H1 (cell line): ENCODE results near the gene DGKD. TPM values are rescaled to one million over a fixed set of nuclear protein-coding genes. Genes with fewer than 3 reads are reported as not detected.

Experiments used
- CTCF ChIA-PET: fragments of 300-600 bp; sonication (Branson Sonifier 250); formaldehyde crosslinking; loops from one replicate; lab custom pipeline; 2021; ENCODE audit not compliant: partially characterized antibody; lab: Charles Lee
- POLR2A ChIA-PET: fragments of 300-600 bp; sonication (Branson Sonifier 250); formaldehyde crosslinking; loops from one replicate; lab custom pipeline; 2021; ENCODE audit warnings: inconsistent platforms; ENCODE audit not compliant: partially characterized antibody; lab: Charles Lee
- DNase-seq, 2 experiments: peaks; one replicate each; pipeline versions ENCODE4 v3.0.0 to v3.0.0-alpha.2; 2010 to 2022; ENCODE audit warnings: low spot score in 2 of 2, low read depth in 1 of 2, mixed read lengths in 1 of 2
- FAIRE-seq: peaks from 2 replicates; lab custom pipeline; 2011; peaks lifted over from hg19 to GRCh38; lab: Jason Lieb, UNC
- H2AFZ ChIP-seq: 2 replicates; pipeline ENCODE4 v1.8.1; 2012; ENCODE audit warnings: low read length, inconsistent platforms
- H2AK5ac ChIP-seq: 2 replicates; pipeline ENCODE4 v1.6.1; 2013; ENCODE audit warnings: low read depth, low read length
- H2BK120ac ChIP-seq: replicated peaks from 2 replicates; pipeline ENCODE3; 2013; ENCODE audit warnings: low read depth, low read length, inconsistent platforms
- H2BK12ac ChIP-seq: 2 replicates; pipeline ENCODE4 v1.6.1; 2013; ENCODE audit warnings: low read depth, low read length
- H2BK15ac ChIP-seq: 2 replicates; pipeline ENCODE4 v1.6.1; 2013; ENCODE audit warnings: low read length
- H2BK20ac ChIP-seq: 2 replicates; pipeline ENCODE4 v1.6.1; 2013; ENCODE audit warnings: low read length
- H2BK5ac ChIP-seq: 2 replicates; pipeline ENCODE4 v1.6.1; 2013; ENCODE audit warnings: low read depth, low read length
- H3K14ac ChIP-seq: 2 replicates; pipeline ENCODE4 v1.6.1; 2013; ENCODE audit warnings: inconsistent platforms; ENCODE audit not compliant: insufficient read length
- H3K18ac ChIP-seq: 2 replicates; pipeline ENCODE4 v1.6.1; 2013; ENCODE audit warnings: low read length; ENCODE audit errors: extremely low read depth
- H3K23ac ChIP-seq: 2 replicates; pipeline ENCODE4 v1.6.1; 2013; ENCODE audit warnings: inconsistent platforms; ENCODE audit not compliant: insufficient read length
- H3K23me2 ChIP-seq: 2 replicates; pipeline ENCODE4 v1.6.1; 2013; ENCODE audit warnings: low read depth, low read length
- H3K27ac ChIP-seq: 2 replicates; pipeline ENCODE4 v1.6.1; 2011; ENCODE audit warnings: low read depth, low read length, inconsistent platforms
- H3K27me3 ChIP-seq, 4 experiments: replicated peaks in 1 of 4; 1 replicate in 1 of 4; 2 replicates in 3 of 4; pipeline versions ENCODE4 v1.6.1 to v1.8.1; 2011 to 2013; ENCODE audit warnings: low read length in 3 of 4, mild to moderate bottlenecking in 3 of 4, inconsistent platforms in 2 of 4, mixed read lengths in 2 of 4, moderate library complexity in 1 of 4; ENCODE audit not compliant: control insufficient read depth in 3 of 4, insufficient read depth in 3 of 4; ENCODE audit errors: extremely low read depth in 1 of 4
- H3K36me3 ChIP-seq, 4 experiments: 2 replicates each; pipeline versions ENCODE4 v1.6.1 to v1.8.1; 2011 to 2013; ENCODE audit warnings: mild to moderate bottlenecking in 4 of 4, low read length in 3 of 4, moderate library complexity in 2 of 4, control low read depth in 1 of 4, inconsistent platforms in 1 of 4; ENCODE audit not compliant: insufficient read depth in 4 of 4, control insufficient read depth in 2 of 4
- H3K4ac ChIP-seq: replicated peaks from 2 replicates; pipeline ENCODE3; 2013; ENCODE audit warnings: low read length, low read depth, mixed read lengths, inconsistent platforms; ENCODE audit not compliant: insufficient read length
- H3K4me1 ChIP-seq, 4 experiments: replicated peaks in 1 of 4; 1 replicate in 1 of 4; 2 replicates in 3 of 4; pipeline versions ENCODE4 v1.6.1 to v1.8.1; 2011 to 2013; ENCODE audit warnings: low read length in 3 of 4, inconsistent platforms in 2 of 4, mixed read lengths in 1 of 4; ENCODE audit not compliant: insufficient read depth in 4 of 4, control insufficient read depth in 3 of 4
- H3K4me2 ChIP-seq, 2 experiments: 2 replicates each; pipeline versions ENCODE4 v1.6.1 to v1.8.1; 2011 to 2013; ENCODE audit warnings: low read depth in 2 of 2, low read length in 2 of 2, control low read depth in 1 of 2, inconsistent platforms in 1 of 2, mild to moderate bottlenecking in 1 of 2; ENCODE audit not compliant: insufficient read depth in 1 of 2
- H3K4me3 ChIP-seq, 4 experiments: fragments of 200-600, 300-600 bp in 1 of 4; sonication (generic), shearing (Covaris generic), sonication (Bioruptor Twin) in 1 of 4; 2 replicates each; pipeline versions ENCODE4 v1.5.1 to v1.8.1; 2011 to 2016; ENCODE audit warnings: low read length in 4 of 4, low read depth in 3 of 4, control low read depth in 2 of 4, inconsistent platforms in 2 of 4, mild to moderate bottlenecking in 2 of 4, mixed read lengths in 1 of 4, moderate library complexity in 1 of 4; ENCODE audit not compliant: insufficient read depth in 2 of 4; ENCODE audit errors: extremely low read depth in 1 of 4
- H3K56ac ChIP-seq: replicated peaks from 2 replicates; pipeline ENCODE3; 2013; ENCODE audit warnings: low read depth, mild to moderate bottlenecking, mixed read lengths, low read length, inconsistent platforms; ENCODE audit not compliant: insufficient read length
- H3K79me1 ChIP-seq: 2 replicates; pipeline ENCODE4 v1.6.1; 2013; ENCODE audit warnings: low read depth, low read length, control low read depth
- H3K79me2 ChIP-seq, 2 experiments: 2 replicates each; pipeline versions ENCODE4 v1.6.1 to v1.8.1; 2012 to 2013; ENCODE audit warnings: low read length in 2 of 2, mild to moderate bottlenecking in 2 of 2, inconsistent platforms in 1 of 2; ENCODE audit not compliant: insufficient read depth in 2 of 2, control insufficient read depth in 1 of 2
- H3K9ac ChIP-seq, 4 experiments: replicated peaks in 1 of 4; 1 replicate in 1 of 4; 2 replicates in 3 of 4; pipeline versions ENCODE4 v1.6.1 to v1.8.1; 2011 to 2013; ENCODE audit warnings: low read depth in 3 of 4, low read length in 3 of 4, control low read depth in 2 of 4, mild to moderate bottlenecking in 2 of 4, moderate library complexity in 2 of 4, inconsistent platforms in 1 of 4; ENCODE audit errors: extremely low read depth in 1 of 4
- H3K9me3 ChIP-seq, 2 experiments: 2 replicates each; pipeline versions ENCODE4 v1.6.1 to v1.8.1; 2012 to 2013; ENCODE audit warnings: mild to moderate bottlenecking in 2 of 2, moderate library complexity in 2 of 2, control low read depth in 1 of 2, inconsistent platforms in 1 of 2, low read depth in 1 of 2, low read length in 1 of 2, mixed read lengths in 1 of 2; ENCODE audit not compliant: insufficient read depth in 2 of 2
- H4K20me1 ChIP-seq, 2 experiments: replicated peaks in 1 of 2; 2 replicates each; pipeline versions ENCODE3 to v1.8.1; 2011 to 2013; ENCODE audit warnings: inconsistent platforms in 2 of 2, low read length in 2 of 2, mild to moderate bottlenecking in 1 of 2; ENCODE audit not compliant: insufficient read depth in 2 of 2, control insufficient read depth in 1 of 2
- H4K5ac ChIP-seq: 2 replicates; pipeline ENCODE4 v1.6.1; 2013; ENCODE audit warnings: low read length, low read depth, mixed read lengths, inconsistent platforms; ENCODE audit not compliant: insufficient read length
- H4K8ac ChIP-seq: 2 replicates; pipeline ENCODE4 v1.8.0; 2013; ENCODE audit warnings: mild to moderate bottlenecking, moderate library complexity, low read length, inconsistent platforms; ENCODE audit not compliant: insufficient read depth; ENCODE audit errors: extremely low read depth
- H4K91ac ChIP-seq: replicated peaks from 2 replicates; pipeline ENCODE3; 2013; ENCODE audit warnings: low read length, mixed read lengths, inconsistent platforms; ENCODE audit not compliant: insufficient read length
- CHD1 ChIP-seq: IDR thresholded peaks from 2 replicates; pipeline ENCODE4 v1.6.1; 2012; ENCODE audit warnings: low read depth, low read length, improper control_type of control experiment
- CHD2 ChIP-seq: IDR thresholded peaks from 2 replicates; pipeline ENCODE4 v1.6.1; 2012; ENCODE audit warnings: low read length, improper control_type of control experiment
- EZH2 ChIP-seq: fragments of 200-600 bp; sonication (generic); IDR thresholded peaks from 2 replicates; pipeline ENCODE4 v1.7.1; 2012; ENCODE audit warnings: low read depth, mild to moderate bottlenecking, moderate library complexity, low read length, inconsistent platforms; ENCODE audit not compliant: severe bottlenecking
- JUND ChIP-seq: IDR thresholded peaks from 2 replicates; pipeline ENCODE4 v1.6.1; 2011; ENCODE audit warnings: mild to moderate bottlenecking, improper control_type of control experiment, low read length
- KDM4A ChIP-seq: IDR thresholded peaks from one replicate; pipeline ENCODE4 v1.7.1; 2012; ENCODE audit warnings: low read depth, mild to moderate bottlenecking, moderate library complexity, low read length, inconsistent platforms; ENCODE audit not compliant: severe bottlenecking
- MAFK ChIP-seq: IDR thresholded peaks from 2 replicates; pipeline ENCODE4 v1.6.1; 2012; ENCODE audit warnings: low read depth, mild to moderate bottlenecking, improper control_type of control experiment, low read length
- NANOG ChIP-seq: IDR thresholded peaks from 2 replicates; pipeline ENCODE4 v1.6.1; 2011; ENCODE audit warnings: low read length, low read depth, mild to moderate bottlenecking, inconsistent platforms; ENCODE audit not compliant: insufficient read depth, poor library complexity, severe bottlenecking
- SAP30 ChIP-seq: fragments of 300-600 bp; sonication (generic); IDR thresholded peaks from 2 replicates; pipeline ENCODE4 v1.7.1; 2012; ENCODE audit warnings: low read length, moderate library complexity, mild to moderate bottlenecking, inconsistent platforms; ENCODE audit not compliant: insufficient read depth, insufficient replicate concordance
- SRF ChIP-seq: IDR thresholded peaks from 2 replicates; pipeline ENCODE4 v1.6.1; 2011; ENCODE audit warnings: mild to moderate bottlenecking, low read depth, low read length, moderate library complexity
- TAF7 ChIP-seq: optimal IDR thresholded peaks from 2 replicates; pipeline ENCODE3; 2011; ENCODE audit warnings: low read depth, mild to moderate bottlenecking, inconsistent platforms, low read length, moderate library complexity, borderline replicate concordance
- YY1 ChIP-seq: IDR thresholded peaks from 2 replicates; pipeline ENCODE4 v1.6.1; 2011; ENCODE audit warnings: low read depth, mild to moderate bottlenecking, low read length
- WGBS, 2 experiments: shearing (Covaris generic) in 1 of 2; methylation state at CpG; one replicate each; pipeline versions ENCODE4 v1.1.6 to v1.1.7; 2013 to 2015; ENCODE audit warnings: low lambda C conversion rate in 2 of 2, mixed read lengths in 2 of 2, inconsistent platforms in 1 of 2, low coverage in 1 of 2, missing lambda C conversion rate in 1 of 2; ENCODE audit not compliant: insufficient replicate concordance in 2 of 2, insufficient coverage in 1 of 2, insufficient read length in 1 of 2; ENCODE audit errors: extremely low coverage in 1 of 2, missing lambda C conversion rate in 1 of 2; 5-methylcytosine and 5-hydroxymethylcytosine counted together
- polyA plus RNA-seq, 7 experiments: library from polyadenylated mRNA; depleted of rRNA in 3 of 7; stranded (reverse) in 5 of 7; unstranded in 2 of 7; fragments of >200 nt in 5 of 7; fragments of 200-250 nt in 2 of 7; gene quantifications; 1 replicate in 5 of 7; 2 replicates in 1 of 7; 4 replicates in 1 of 7; pipeline versions ENCODE4 v1.2.1 to v1.2.3, GENCODE V29; 2011 to 2013; ENCODE audit warnings: missing spikeins in 2 of 7, mixed read lengths in 2 of 7
- total RNA-seq: library from RNA; stranded (reverse); fragmentation: NEBNext Ultra II Directional; extraction: Animal tissue kit (Norgen Biotek cat#: 25700); gene quantifications from 2 replicates; pipeline ENCODE4 v1.2.1, GENCODE V29; 2021
- TF ChIP-seq, protein P1 (sequence below): IDR thresholded peaks from 2 replicates; pipeline ENCODE4 v1.6.1; 2012; ENCODE audit warnings: inconsistent platforms

DGKD gene
- total and polyA plus RNA-seq, 2 of the 8 experiments (the other 6 are each of a cell fraction or from before 2014, with no cell fraction given): 7.7 to 30.9 TPM

DNA sequence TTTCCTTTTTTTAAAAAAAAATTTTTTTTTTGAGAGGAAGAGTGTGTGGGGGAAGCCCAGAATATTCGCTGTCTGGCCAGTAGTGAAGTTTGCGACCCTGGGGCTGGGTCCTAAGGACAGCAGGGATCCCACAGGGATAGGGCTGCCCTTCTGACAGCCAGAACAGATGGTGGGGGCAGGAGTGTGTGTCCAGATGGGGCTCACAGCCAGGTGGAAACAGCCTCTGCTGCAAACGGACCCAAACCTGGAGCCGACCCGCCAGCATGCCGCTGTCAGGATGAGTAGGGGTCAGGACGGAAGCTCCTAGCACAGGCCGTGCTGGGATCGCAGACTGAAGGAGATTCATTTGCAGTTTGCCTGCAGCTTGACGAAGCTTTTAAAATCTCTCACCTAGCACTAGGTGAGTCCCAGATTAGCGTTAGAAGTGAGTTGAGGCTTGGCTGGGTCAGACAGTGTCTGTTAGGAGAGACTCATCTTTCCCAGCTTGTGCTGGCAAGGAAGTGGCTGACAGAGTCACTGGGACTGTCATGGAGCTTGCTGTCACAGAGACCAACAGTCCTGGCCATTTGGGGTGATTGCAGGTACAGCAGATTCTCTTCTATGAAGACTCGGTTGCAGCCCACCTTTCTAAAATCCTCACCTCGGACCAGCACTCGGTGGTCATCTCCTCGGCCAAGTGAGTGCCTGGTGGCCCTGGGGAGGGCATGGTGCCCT lies 93.4 kb downstream of the DGKD start:
- FAIRE-seq (no peak), DNase-seq (no peak)
- no peak overlapping the region for H2BK120ac ChIP-seq
- H2BK20ac ChIP-seq: no peak overlapping the region
- peaks cover 2 to 3% of the 10 kb centered on the region in 2 experiments for H4K20me1 ChIP-seq
- no peak overlapping the region for H3K4me3 ChIP-seq
- no peak overlapping the region for H2BK5ac ChIP-seq
- no peak overlapping the region for H3K56ac ChIP-seq
- peaks cover 0 to 4% (median 0%) of the 10 kb centered on the region in 4 experiments; a peak in 2 of 8 replicates for H3K36me3 ChIP-seq
- H3K79me1 ChIP-seq: no peaks in the 10 kb centered on the region
- H3K79me2 ChIP-seq: no peaks in the 10 kb centered on the region
- no peaks in the 10 kb centered on the region for H3K23me2 ChIP-seq
- H3K27me3 ChIP-seq: no peaks in the 10 kb centered on the region
- no peak overlapping the region for H3K23ac ChIP-seq
- no peaks in the 10 kb centered on the region; a peak in 1 of 7 replicates for H3K4me1 ChIP-seq
- ChIA-PET CTCF (interaction anchor here (0.8 to 3.5 kb wide), 30 partner anchors 10 to 481 kb away, joined by 3 to 35 read pairs (median 6); partner anchors contain the start of gene UGT1A5), POLR2A (interaction anchor here (0.6 kb wide), 1 partner anchor 385 kb away, joined by 3 read pairs; no protein-coding TSS in a partner anchor)
- WGBS, 2 experiments: 91% methylated on average over 15 of the region's 15 CpGs; no CpG with 5 or more reads in 1 of the 2 experiments
- no peaks in the 10 kb centered on the region for H3K9me3 ChIP-seq
- no peak overlapping the region for H2AK5ac ChIP-seq
- no peak overlapping the region for H4K5ac ChIP-seq
- H3K14ac ChIP-seq: no peak overlapping the region
- no peak overlapping the region for H2BK15ac ChIP-seq
- H4K91ac ChIP-seq: no peak overlapping the region
- TF ChIP-seq SAP30 (no peak), KDM4A (no peak), MAFK (no peak), SRF (no peak), NANOG (no peak), CHD1 (no peak), CHD2 (no peak), TAF7 (no peak), YY1 (no peak), EZH2 (no peak), JUND (no peak)
- TF ChIP-seq, protein P1, sequence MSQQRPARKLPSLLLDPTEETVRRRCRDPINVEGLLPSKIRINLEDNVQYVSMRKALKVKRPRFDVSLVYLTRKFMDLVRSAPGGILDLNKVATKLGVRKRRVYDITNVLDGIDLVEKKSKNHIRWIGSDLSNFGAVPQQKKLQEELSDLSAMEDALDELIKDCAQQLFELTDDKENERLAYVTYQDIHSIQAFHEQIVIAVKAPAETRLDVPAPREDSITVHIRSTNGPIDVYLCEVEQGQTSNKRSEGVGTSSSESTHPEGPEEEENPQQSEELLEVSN: no peak
- no peak overlapping the region for H3K9ac ChIP-seq
- H3K27ac ChIP-seq: no peak overlapping the region
- no peak overlapping the region for H3K4me2 ChIP-seq
- H2AFZ ChIP-seq: no peak overlapping the region
- no peak overlapping the region; the same call in 1 of the 2 replicates for H2BK12ac ChIP-seq
- no peak overlapping the region for H3K4ac ChIP-seq
- H4K8ac ChIP-seq: no peak overlapping the region
- H3K18ac ChIP-seq: no peak overlapping the region
